Measurements from ENCODE around the gene ATP5F1E.

The ATP5F1E gene

GRCh38 chr20:58988565-58988882 lies 43.6 kb downstream of the ATP5F1E start:
- CTCF ChIA-PET, result interaction anchor here (1.2 kb wide), 1 partner anchor 44 kb away, joined by 4 read pairs; no protein-coding TSS in a partner anchor
- TF ChIP-seq ARNT (IDR thresholded peaks at IDR 0.05), result no peak
- no peak for TF ChIP-seq NFRKB (IDR thresholded peaks at IDR 0.05)
- no peak for TF ChIP-seq HDGF (IDR thresholded peaks at IDR 0.05; ENCODE audit: borderline replicate concordance)
- TF ChIP-seq SP1 (IDR thresholded peaks at IDR 0.05), result no peak
- TF ChIP-seq L3MBTL2 (conservative IDR thresholded peaks at IDR 0.05), result no peak
- TF ChIP-seq FOXA1 (IDR thresholded peaks at IDR 0.05), result no peak
- TF ChIP-seq FOXK2 (IDR thresholded peaks at IDR 0.05), result no peak
- no peak for TF ChIP-seq ZNF384 (IDR thresholded peaks at IDR 0.05)
- no peak for TF ChIP-seq LEF1 (IDR thresholded peaks at IDR 0.05; ENCODE audit: borderline replicate concordance)
- no peak for TF ChIP-seq CTBP1 (IDR thresholded peaks at IDR 0.05; ENCODE audit: borderline replicate concordance)
- no peak for TF ChIP-seq TARDBP (IDR thresholded peaks at IDR 0.05)
- no peak for TF ChIP-seq BHLHE40 (IDR thresholded peaks at IDR 0.05; ENCODE audit: borderline replicate concordance)
- no peak for TF ChIP-seq FOXM1 (IDR thresholded peaks at IDR 0.05; ENCODE audit: borderline replicate concordance)
- no peak for TF ChIP-seq SUZ12 (IDR thresholded peaks at IDR 0.05)
- no peak for TF ChIP-seq ELF4 (IDR thresholded peaks at IDR 0.05)
- TF ChIP-seq, protein P1, sequence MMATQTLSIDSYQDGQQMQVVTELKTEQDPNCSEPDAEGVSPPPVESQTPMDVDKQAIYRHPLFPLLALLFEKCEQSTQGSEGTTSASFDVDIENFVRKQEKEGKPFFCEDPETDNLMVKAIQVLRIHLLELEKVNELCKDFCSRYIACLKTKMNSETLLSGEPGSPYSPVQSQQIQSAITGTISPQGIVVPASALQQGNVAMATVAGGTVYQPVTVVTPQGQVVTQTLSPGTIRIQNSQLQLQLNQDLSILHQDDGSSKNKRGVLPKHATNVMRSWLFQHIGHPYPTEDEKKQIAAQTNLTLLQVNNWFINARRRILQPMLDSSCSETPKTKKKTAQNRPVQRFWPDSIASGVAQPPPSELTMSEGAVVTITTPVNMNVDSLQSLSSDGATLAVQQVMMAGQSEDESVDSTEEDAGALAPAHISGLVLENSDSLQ (IDR thresholded peaks at IDR 0.05), result no peak
- POLR2A ChIA-PET, result no interaction called here
- DNase-seq (ENCODE audit: extremely low spot score), result no peak

DNA sequence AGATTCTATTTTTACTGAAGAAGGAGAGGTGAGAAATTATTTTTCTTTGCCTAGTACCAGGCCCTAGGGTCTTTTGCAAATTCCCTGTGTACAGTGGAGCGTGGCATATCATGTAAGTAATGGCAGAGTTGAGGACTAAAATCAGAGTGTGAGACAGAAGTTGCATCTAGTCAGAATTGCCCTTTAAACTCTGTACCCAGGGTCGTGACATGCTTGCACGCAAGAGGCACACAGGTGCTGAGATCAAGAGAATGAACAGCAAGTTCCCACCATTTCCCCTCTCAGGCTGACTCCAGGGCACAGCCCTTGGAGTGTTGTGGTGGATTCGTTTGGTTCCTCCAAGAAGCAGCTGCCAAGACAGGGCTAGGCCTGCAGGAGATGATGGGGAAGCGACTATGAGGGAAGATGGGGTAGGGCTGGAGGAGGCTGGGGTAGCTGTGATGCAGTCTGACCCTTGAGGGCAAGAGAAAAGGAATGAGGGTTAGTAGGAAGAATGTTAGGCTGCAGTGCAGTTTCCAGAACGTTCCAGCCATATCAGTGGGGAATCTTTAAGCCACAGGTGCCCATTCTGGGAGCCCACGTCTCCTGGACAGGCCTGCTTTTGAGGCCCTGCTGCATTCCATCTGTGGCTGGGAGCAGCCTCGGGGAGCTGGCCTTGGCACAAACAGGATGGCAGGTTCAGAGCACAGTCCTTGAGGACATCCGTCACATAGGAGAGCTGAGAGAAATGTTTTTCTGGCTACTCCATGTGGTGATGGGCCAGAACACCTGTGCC lies 44.2 kb downstream of the ATP5F1E start:
- DNase-seq (ENCODE audit: extremely low spot score), result no peak
- ChIA-PET POLR2A (no interaction called here), CTCF (interaction anchor here (1.2 kb wide), 1 partner anchor 45 kb away, joined by 4 read pairs; no protein-coding TSS in a partner anchor)
- TF ChIP-seq LEF1 (IDR thresholded peaks at IDR 0.05; ENCODE audit: borderline replicate concordance), result no peak
- TF ChIP-seq, protein P1 (IDR thresholded peaks at IDR 0.05), result no peak
- no peak for TF ChIP-seq BHLHE40 (IDR thresholded peaks at IDR 0.05; ENCODE audit: borderline replicate concordance)
- no peak for TF ChIP-seq HDGF (IDR thresholded peaks at IDR 0.05; ENCODE audit: borderline replicate concordance)
- no peak for TF ChIP-seq FOXK2 (IDR thresholded peaks at IDR 0.05)
- no peak for TF ChIP-seq FOXA1 (IDR thresholded peaks at IDR 0.05)
- TF ChIP-seq L3MBTL2 (conservative IDR thresholded peaks at IDR 0.05), result no peak
- no peak for TF ChIP-seq NFRKB (IDR thresholded peaks at IDR 0.05)
- no peak for TF ChIP-seq ELF4 (IDR thresholded peaks at IDR 0.05)
- no peak for TF ChIP-seq SUZ12 (IDR thresholded peaks at IDR 0.05)
- TF ChIP-seq FOXM1 (IDR thresholded peaks at IDR 0.05; ENCODE audit: borderline replicate concordance), result no peak

GRCh38 chr20:58986968-58987517 lies 45.1 kb downstream of the ATP5F1E start:
- TF ChIP-seq LEF1 (IDR thresholded peaks at IDR 0.05; ENCODE audit: borderline replicate concordance) (no peak), FOXK2 (IDR thresholded peaks at IDR 0.05) (no peak), CTBP1 (IDR thresholded peaks at IDR 0.05; ENCODE audit: borderline replicate concordance) (no peak), FOXA1 (IDR thresholded peaks at IDR 0.05) (no peak), SUZ12 (IDR thresholded peaks at IDR 0.05) (no peak), L3MBTL2 (conservative IDR thresholded peaks at IDR 0.05) (no peak)
- TF ChIP-seq, protein P1 (IDR thresholded peaks at IDR 0.05), result no peak
- DNase-seq (ENCODE audit: extremely low spot score), result no peak
- ChIA-PET CTCF (no interaction called here), POLR2A (no interaction called here)

GRCh38 chr20:58986286-58986967 lies 45.7 kb downstream of the ATP5F1E start:
- no peak for DNase-seq (ENCODE audit: extremely low spot score)
- TF ChIP-seq L3MBTL2 (conservative IDR thresholded peaks at IDR 0.05), result no peak
- no peak for TF ChIP-seq FOXK2 (IDR thresholded peaks at IDR 0.05)
- TF ChIP-seq FOXM1 (IDR thresholded peaks at IDR 0.05; ENCODE audit: borderline replicate concordance), result no peak
- no peak for TF ChIP-seq HDGF (IDR thresholded peaks at IDR 0.05; ENCODE audit: borderline replicate concordance)
- TF ChIP-seq ELF4 (IDR thresholded peaks at IDR 0.05), result no peak
- no peak for TF ChIP-seq SUZ12 (IDR thresholded peaks at IDR 0.05)
- TF ChIP-seq ZNF384 (IDR thresholded peaks at IDR 0.05), result no peak
- TF ChIP-seq NFRKB (IDR thresholded peaks at IDR 0.05), result no peak
- TF ChIP-seq CTBP1 (IDR thresholded peaks at IDR 0.05; ENCODE audit: borderline replicate concordance), result no peak
- no peak for TF ChIP-seq LEF1 (IDR thresholded peaks at IDR 0.05; ENCODE audit: borderline replicate concordance)
- no peak for TF ChIP-seq ARNT (IDR thresholded peaks at IDR 0.05)
- CTCF ChIA-PET, result no interaction called here
- POLR2A ChIA-PET, result no interaction called here

GRCh38 chr20:58985656-58986055 lies 46.5 kb downstream of the ATP5F1E start:
- ChIA-PET POLR2A (interaction anchor here (1.4 kb wide), 1 partner anchor 17 kb away, joined by 4 read pairs; no protein-coding TSS in a partner anchor), CTCF (interaction anchor here (0.6 kb wide), 1 partner anchor 19 kb away, joined by 5 read pairs; no protein-coding TSS in a partner anchor)
- TF ChIP-seq NFRKB (IDR thresholded peaks at IDR 0.05), result no peak
- no peak for TF ChIP-seq L3MBTL2 (conservative IDR thresholded peaks at IDR 0.05)
- TF ChIP-seq TARDBP (IDR thresholded peaks at IDR 0.05), result no peak
- TF ChIP-seq FOXM1 (IDR thresholded peaks at IDR 0.05; ENCODE audit: borderline replicate concordance), result no peak
- no peak for TF ChIP-seq ZNF384 (IDR thresholded peaks at IDR 0.05)
- no peak for TF ChIP-seq SP1 (IDR thresholded peaks at IDR 0.05)
- no peak for TF ChIP-seq HDGF (IDR thresholded peaks at IDR 0.05; ENCODE audit: borderline replicate concordance)
- TF ChIP-seq FOXK2 (IDR thresholded peaks at IDR 0.05), result no peak
- TF ChIP-seq SUZ12 (IDR thresholded peaks at IDR 0.05), result no peak
- TF ChIP-seq BHLHE40 (IDR thresholded peaks at IDR 0.05; ENCODE audit: borderline replicate concordance), result no peak
- no peak for TF ChIP-seq CTBP1 (IDR thresholded peaks at IDR 0.05; ENCODE audit: borderline replicate concordance)
- no peak for TF ChIP-seq LEF1 (IDR thresholded peaks at IDR 0.05; ENCODE audit: borderline replicate concordance)
- no peak for TF ChIP-seq ELF4 (IDR thresholded peaks at IDR 0.05)
- no peak for TF ChIP-seq FOXA1 (IDR thresholded peaks at IDR 0.05)
- TF ChIP-seq ARNT (IDR thresholded peaks at IDR 0.05), result no peak
- TF ChIP-seq, protein P1 (IDR thresholded peaks at IDR 0.05), result no peak
- no peak for DNase-seq (ENCODE audit: extremely low spot score)

Data from HEK293T (cell line).